ENCODE data around the gene FER1L5.

FER1L5 gene

DNA sequence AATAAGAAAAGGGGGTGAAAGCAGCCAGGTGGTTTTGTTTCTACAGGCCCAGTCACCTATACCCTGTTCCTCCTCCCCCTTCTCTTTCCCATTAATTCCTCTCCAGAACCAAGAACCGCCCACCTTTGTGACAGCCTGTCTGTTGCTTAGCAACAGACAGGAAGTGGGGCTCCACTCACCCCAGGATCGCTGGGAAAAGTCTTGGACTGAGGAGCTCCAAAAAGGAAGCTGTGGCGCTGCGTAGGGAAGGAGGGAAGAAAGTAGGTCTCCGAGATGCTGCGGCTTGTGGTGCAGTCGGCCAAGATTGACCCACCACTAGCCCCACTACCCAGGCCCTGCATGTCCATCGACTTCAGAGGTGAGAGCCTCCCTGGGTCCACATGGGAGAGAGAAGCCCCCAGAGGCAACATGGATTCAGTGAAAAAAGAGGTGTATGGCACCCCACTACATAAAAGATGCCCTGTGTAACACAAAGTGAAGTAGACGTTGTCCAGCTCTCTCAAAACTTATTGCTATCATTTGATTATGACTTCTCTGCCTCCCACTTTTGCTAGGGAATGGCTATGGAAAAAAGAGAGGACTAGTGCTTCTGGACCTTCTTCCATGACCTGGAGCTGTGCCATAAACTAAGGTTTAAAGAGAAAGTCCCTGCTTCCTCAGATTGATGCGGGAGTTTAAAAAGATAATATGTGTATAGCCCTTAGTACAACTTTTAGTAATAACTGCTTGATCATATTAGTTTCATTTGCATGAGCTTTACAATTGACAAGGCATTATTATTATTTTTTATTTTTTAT lies at the start of gene FER1L5:
Gene FER1L5 (plus strand): TSS at position 201 of the 797 bp plus-strand sequence. CDS start 73 bp downstream, at position 274.
- Histone ChIP-seq H3K9ac (ENCODE audit: low read depth, low read length) (no peak within 1 kb of the TSS), H3K36me3 (ENCODE audit: control insufficient read depth, insufficient read depth, low read length) (no peaks in the 10 kb centered on the region), H3K27me3 (ENCODE audit: control insufficient read depth, insufficient read depth, low read length) (no peaks in the 10 kb centered on the region), H3K27ac (ENCODE audit: low read depth, low read length) (no peak within 1 kb of the TSS), H3K9me3 (ENCODE audit: control insufficient read depth, insufficient read depth, low read length) (no peaks in the 10 kb centered on the region), H3K4me1 (ENCODE audit: control insufficient read depth, insufficient read depth, low read length) (no peaks in the 10 kb centered on the region), H3K4me3 (ENCODE audit: low read depth, low read length) (peak within 1 kb of the TSS; percentile 53)

GRCh38 chr2:96594282-96594681 lies 48.3 kb upstream of the FER1L5 start:
- Histone ChIP-seq H3K27ac (ENCODE audit: low read depth, low read length) (no peak overlapping the region), H3K36me3 (ENCODE audit: control insufficient read depth, insufficient read depth, low read length) (peaks cover 61% of the 10 kb centered on the region), H3K4me3 (ENCODE audit: low read depth, low read length) (no peak overlapping the region), H3K4me1 (ENCODE audit: control insufficient read depth, insufficient read depth, low read length) (no peaks in the 10 kb centered on the region), H3K27me3 (ENCODE audit: control insufficient read depth, insufficient read depth, low read length) (no peaks in the 10 kb centered on the region), H3K9me3 (ENCODE audit: control insufficient read depth, insufficient read depth, low read length) (no peaks in the 10 kb centered on the region), H3K9ac (ENCODE audit: low read depth, low read length) (no peak overlapping the region)

DNA sequence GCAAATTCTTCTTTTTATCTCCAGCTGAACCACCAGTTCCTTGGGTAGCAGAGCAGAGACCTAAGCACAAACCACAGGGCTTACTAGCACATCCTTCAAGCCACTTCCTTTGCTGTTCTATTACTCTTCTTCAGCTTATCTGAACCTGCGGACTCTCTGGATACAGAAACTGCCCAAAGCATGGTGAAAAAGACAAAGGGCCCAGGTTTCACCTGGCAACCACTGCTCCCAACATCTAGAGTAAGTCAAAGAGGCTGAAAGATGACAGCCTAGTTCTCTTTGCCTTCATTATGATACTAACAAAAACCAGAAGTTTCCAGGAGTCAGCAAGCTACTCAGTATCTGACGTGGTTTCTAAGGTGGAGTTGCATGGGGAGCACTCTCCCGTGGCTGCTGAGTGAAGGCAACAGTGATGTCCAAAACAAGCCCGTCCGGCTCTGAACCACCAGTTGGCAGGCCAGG lies 47.8 kb upstream of the FER1L5 start:
- Histone ChIP-seq H3K27ac (ENCODE audit: low read depth, low read length) (no peak overlapping the region), H3K4me1 (ENCODE audit: control insufficient read depth, insufficient read depth, low read length) (no peaks in the 10 kb centered on the region), H3K4me3 (ENCODE audit: low read depth, low read length) (no peak overlapping the region), H3K36me3 (ENCODE audit: control insufficient read depth, insufficient read depth, low read length) (peaks cover 65% of the 10 kb centered on the region), H3K9me3 (ENCODE audit: control insufficient read depth, insufficient read depth, low read length) (no peaks in the 10 kb centered on the region), H3K9ac (ENCODE audit: low read depth, low read length) (no peak overlapping the region), H3K27me3 (ENCODE audit: control insufficient read depth, insufficient read depth, low read length) (no peaks in the 10 kb centered on the region)

GRCh38 chr2:96596596-96596995 lies 46.0 kb upstream of the FER1L5 start:
- Histone ChIP-seq H3K36me3 (ENCODE audit: control insufficient read depth, insufficient read depth, low read length) (peaks cover 84% of the 10 kb centered on the region), H3K4me3 (ENCODE audit: low read depth, low read length) (no peak overlapping the region), H3K9me3 (ENCODE audit: control insufficient read depth, insufficient read depth, low read length) (no peaks in the 10 kb centered on the region), H3K4me1 (ENCODE audit: control insufficient read depth, insufficient read depth, low read length) (no peaks in the 10 kb centered on the region), H3K27ac (ENCODE audit: low read depth, low read length) (no peak overlapping the region), H3K9ac (ENCODE audit: low read depth, low read length) (no peak overlapping the region), H3K27me3 (ENCODE audit: control insufficient read depth, insufficient read depth, low read length) (no peaks in the 10 kb centered on the region)

GRCh38 chr2:96599941-96600340 lies 42.6 kb upstream of the FER1L5 start:
- Histone ChIP-seq H3K36me3 (ENCODE audit: control insufficient read depth, insufficient read depth, low read length) (peaks cover 93% of the 10 kb centered on the region), H3K9me3 (ENCODE audit: control insufficient read depth, insufficient read depth, low read length) (no peaks in the 10 kb centered on the region)

GRCh38 chr2:96601382-96602292 lies 40.9 kb upstream of the FER1L5 start:
- Histone ChIP-seq H3K9me3 (ENCODE audit: control insufficient read depth, insufficient read depth, low read length) (no peaks in the 10 kb centered on the region), H3K36me3 (ENCODE audit: control insufficient read depth, insufficient read depth, low read length) (peaks cover 93% of the 10 kb centered on the region), H3K4me3 (ENCODE audit: low read depth, low read length) (no peak overlapping the region), H3K9ac (ENCODE audit: low read depth, low read length) (no peak overlapping the region), H3K27me3 (ENCODE audit: control insufficient read depth, insufficient read depth, low read length) (no peaks in the 10 kb centered on the region), H3K27ac (ENCODE audit: low read depth, low read length) (no peak overlapping the region), H3K4me1 (ENCODE audit: control insufficient read depth, insufficient read depth, low read length) (no peaks in the 10 kb centered on the region)

More at GRCh38 chr2:96599941-96600340, 42.6 kb upstream of the FER1L5 start:
- H3K27me3 ChIP-seq (ENCODE audit: control insufficient read depth, insufficient read depth, low read length), result no peaks in the 10 kb centered on the region
- no peaks in the 10 kb centered on the region for H3K4me1 ChIP-seq (ENCODE audit: control insufficient read depth, insufficient read depth, low read length)
- no peak overlapping the region for H3K27ac ChIP-seq (ENCODE audit: low read depth, low read length)
- H3K9ac ChIP-seq (ENCODE audit: low read depth, low read length), result no peak overlapping the region
- H3K4me3 ChIP-seq (ENCODE audit: low read depth, low read length), result no peak overlapping the region

DNA sequence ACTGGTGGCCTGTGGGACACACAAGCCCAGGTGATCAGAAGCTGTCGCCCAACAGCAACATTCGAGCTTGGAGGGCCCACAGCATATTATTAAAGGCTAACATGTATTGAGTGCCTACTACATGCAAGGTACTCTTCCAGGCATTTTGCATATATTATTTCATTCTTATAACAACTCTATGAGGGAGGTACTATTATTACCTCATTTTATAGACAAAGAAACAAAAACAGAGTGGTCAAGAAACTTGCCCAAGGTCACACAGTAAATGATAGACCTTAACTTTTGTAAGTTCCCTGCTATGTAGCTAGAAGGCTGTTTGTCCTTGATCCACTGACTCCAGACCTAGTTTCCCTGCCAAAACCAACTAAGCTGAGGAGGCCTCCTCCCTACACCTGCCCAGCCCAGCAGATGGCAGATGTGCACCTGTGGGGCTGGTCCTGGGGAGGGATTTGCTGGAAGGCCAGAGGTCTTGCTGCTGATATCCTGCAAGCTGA lies 40.2 kb upstream of the FER1L5 start:
- H3K9ac ChIP-seq (ENCODE audit: low read depth, low read length), result no peak overlapping the region
- H3K4me1 ChIP-seq (ENCODE audit: control insufficient read depth, insufficient read depth, low read length), result no peaks in the 10 kb centered on the region
- H3K4me3 ChIP-seq (ENCODE audit: low read depth, low read length), result no peak overlapping the region
- H3K27me3 ChIP-seq (ENCODE audit: control insufficient read depth, insufficient read depth, low read length), result no peaks in the 10 kb centered on the region
- no peak overlapping the region for H3K27ac ChIP-seq (ENCODE audit: low read depth, low read length)
- no peaks in the 10 kb centered on the region for H3K9me3 ChIP-seq (ENCODE audit: control insufficient read depth, insufficient read depth, low read length)
- H3K36me3 ChIP-seq (ENCODE audit: control insufficient read depth, insufficient read depth, low read length), result peaks cover 94% of the 10 kb centered on the region

- Histone ChIP-seq H3K9me3 (ENCODE audit: control insufficient read depth, insufficient read depth, low read length) (no peaks in the 10 kb centered on the region), H3K27me3 (ENCODE audit: control insufficient read depth, insufficient read depth, low read length) (no peaks in the 10 kb centered on the region), H3K27ac (ENCODE audit: low read depth, low read length) (no peak overlapping the region), H3K4me3 (ENCODE audit: low read depth, low read length) (no peak overlapping the region), H3K36me3 (ENCODE audit: control insufficient read depth, insufficient read depth, low read length) (peaks cover 98% of the 10 kb centered on the region), H3K4me1 (ENCODE audit: control insufficient read depth, insufficient read depth, low read length) (no peaks in the 10 kb centered on the region), H3K9ac (ENCODE audit: low read depth, low read length) (no peak overlapping the region)
Measured at GRCh38 chr2:96604104-96604503, 38.5 kb upstream of the FER1L5 start.

DNA sequence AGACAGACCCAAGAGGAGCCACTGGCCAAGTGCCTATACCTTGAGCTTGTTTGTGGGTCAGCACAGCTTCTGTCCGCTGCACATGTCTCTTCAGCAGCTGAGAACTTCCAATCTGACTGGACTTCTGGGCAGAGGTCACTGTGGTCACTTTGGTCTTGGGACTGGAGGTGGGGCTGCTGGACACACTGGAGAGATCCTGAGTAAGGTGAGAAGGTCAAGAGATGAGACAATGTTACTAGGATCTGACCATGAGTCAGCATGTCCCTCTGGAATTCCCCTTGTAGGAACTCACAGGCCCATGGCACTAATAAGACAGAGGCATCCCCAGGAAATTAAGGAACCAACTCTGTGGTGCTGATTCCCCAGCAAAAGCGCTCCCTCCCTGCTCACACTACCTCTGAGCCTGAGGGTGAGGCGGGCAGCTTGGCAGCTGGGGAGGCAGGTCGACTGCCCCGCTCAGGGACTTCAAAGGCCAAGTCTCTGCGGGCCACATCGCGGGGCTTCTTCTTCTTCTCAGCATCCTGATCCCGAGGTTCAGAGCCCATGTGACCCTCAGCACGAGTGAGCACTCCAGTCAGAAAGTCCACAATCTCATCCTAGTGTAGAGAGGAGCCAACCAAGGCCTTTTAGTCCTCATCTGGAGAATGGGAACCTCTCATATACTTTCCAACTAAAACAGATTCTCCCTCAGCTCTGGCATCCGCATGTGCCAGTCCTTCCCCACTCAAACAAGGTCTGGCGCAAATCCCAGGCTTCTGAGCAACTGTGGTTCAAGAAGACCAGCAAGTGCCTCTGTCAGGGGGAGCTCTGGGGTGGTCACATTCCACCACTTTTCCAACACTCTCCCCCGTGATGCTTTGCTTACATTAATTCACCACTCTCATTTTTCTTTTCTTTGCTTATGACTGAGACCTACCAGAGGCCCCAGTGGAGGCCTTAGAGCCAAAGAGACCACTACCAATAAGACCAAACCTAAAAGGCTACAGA lies 33.8 kb upstream of the FER1L5 start:
- Histone ChIP-seq H3K36me3 (ENCODE audit: control insufficient read depth, insufficient read depth, low read length) (peaks cover 97% of the 10 kb centered on the region), H3K4me1 (ENCODE audit: control insufficient read depth, insufficient read depth, low read length) (no peaks in the 10 kb centered on the region)

GRCh38 chr2:96616128-96616527 lies 26.4 kb upstream of the FER1L5 start:
- Histone ChIP-seq H3K27ac (ENCODE audit: low read depth, low read length) (no peak overlapping the region), H3K9me3 (ENCODE audit: control insufficient read depth, insufficient read depth, low read length) (no peaks in the 10 kb centered on the region), H3K36me3 (ENCODE audit: control insufficient read depth, insufficient read depth, low read length) (peaks cover 79% of the 10 kb centered on the region), H3K9ac (ENCODE audit: low read depth, low read length) (no peak overlapping the region), H3K27me3 (ENCODE audit: control insufficient read depth, insufficient read depth, low read length) (no peaks in the 10 kb centered on the region), H3K4me1 (ENCODE audit: control insufficient read depth, insufficient read depth, low read length) (no peaks in the 10 kb centered on the region), H3K4me3 (ENCODE audit: low read depth, low read length) (no peak overlapping the region)

More for the DNA sequence above, 33.8 kb upstream of the FER1L5 start:
- no peaks in the 10 kb centered on the region for H3K27me3 ChIP-seq (ENCODE audit: control insufficient read depth, insufficient read depth, low read length)
- H3K4me3 ChIP-seq (ENCODE audit: low read depth, low read length), result no peak overlapping the region
- no peak overlapping the region for H3K9ac ChIP-seq (ENCODE audit: low read depth, low read length)
- H3K9me3 ChIP-seq (ENCODE audit: control insufficient read depth, insufficient read depth, low read length), result no peaks in the 10 kb centered on the region
- no peak overlapping the region for H3K27ac ChIP-seq (ENCODE audit: low read depth, low read length)
